Peyer's patch (tissue), 4 donors: ENCODE measurements around the gene NEK2.

Source experiments
- CTCF ChIP-seq, 6 experiments: fragments of 450-650 bp in 4 of 6; fragments of 200-600 bp in 2 of 6; sonication (generic) in 1 of 6; IDR thresholded peaks; one replicate each; pipeline ENCODE4 v1.5.1; 2017 to 2019; ENCODE audit warnings: antibody characterized with exemption in 6 of 6, mild to moderate bottlenecking in 3 of 6, moderate library complexity in 1 of 6
- POLR2A ChIP-seq, 2 donors: fragments of 450-650 bp; IDR thresholded peaks; one replicate each; pipeline ENCODE4 v1.5.1; 2017; ENCODE audit warnings: antibody characterized with exemption in 2 of 2, mild to moderate bottlenecking in 2 of 2, moderate library complexity in 2 of 2

GRCh38 chr1:211639475-211640300, 35.7 kb downstream of the NEK2 start:
- TF ChIP-seq CTCF (IDR thresholded peaks at IDR 0.05) (no peak), POLR2A (IDR thresholded peaks at IDR 0.05) (no peak)
